GM12878 (cell line): Measurements from ENCODE around the gene LDB3. TPM values are rescaled to one million over a fixed set of nuclear protein-coding genes. Genes with fewer than 3 reads are reported as not detected.

Experiments
- ATAC-seq: fragments of 200-7000 bp; cut with Tn5 transposase; 3 replicates; pipeline ENCODE4 v1.9.1; 2020; ENCODE audit warnings: mild to moderate bottlenecking, moderate library complexity
- BruUV-seq: library from RNA; stranded (reverse); fragments of 400-500 nt; replicated peaks from 2 replicates; lab custom pipeline; 2021; lab: Mats Ljungman, UMichigan
- CTCF ChIA-PET: fragments of 300-600 bp; sonication (Branson Sonifier 250); formaldehyde crosslinking; extraction: SDS; loops from one replicate; lab custom pipeline; 2021; ENCODE audit warnings: inconsistent platforms; lab: Yijun Ruan, JAX
- POLR2A ChIA-PET: fragments of 350-600 bp; formaldehyde crosslinking; extraction: SDS; loops from one replicate; lab custom pipeline; 2021; ENCODE audit warnings: inconsistent platforms; lab: Charles Lee
- RAD21 ChIA-PET: fragments of 300-600 bp; sonication (Branson Sonifier 250); formaldehyde crosslinking; loops from one replicate; lab custom pipeline; 2023; ENCODE audit warnings: antibody characterized with exemption; ENCODE audit not compliant: unreplicated experiment; lab: Charles Lee
- SMC1A ChIA-PET: fragments of 300-600 bp; sonication (Branson Sonifier 250); formaldehyde crosslinking; loops from one replicate; lab custom pipeline; 2023; ENCODE audit not compliant: unreplicated experiment, uncharacterized antibody; lab: Charles Lee
- DNase-seq: peaks from one replicate; pipeline ENCODE4 v3.0.0-alpha.2; 2011; ENCODE audit warnings: low read depth, low spot score
- FAIRE-seq: peaks from 3 replicates; lab custom pipeline; 2011; peaks lifted over from hg19 to GRCh38; lab: Jason Lieb, UNC
- H2AFZ ChIP-seq: 2 replicates; pipeline ENCODE4 v1.6.0; 2011; ENCODE audit warnings: low read depth, low read length, control low read depth; ENCODE audit not compliant: control insufficient read depth
- H3K27ac ChIP-seq: 2 replicates; pipeline ENCODE4 v1.5.1; 2011; ENCODE audit warnings: control low read depth; ENCODE audit not compliant: control insufficient read depth, insufficient read depth
- H3K27me3 ChIP-seq, 2 experiments: replicated peaks in 1 of 2; 2 replicates each; pipeline versions ENCODE4 v1.6.0 to v1.6.1; 2011; ENCODE audit warnings: low read length in 1 of 2; ENCODE audit not compliant: control insufficient read depth in 2 of 2, insufficient read depth in 2 of 2
- H3K36me3 ChIP-seq, 2 experiments: 2 replicates each; pipeline ENCODE4 v1.5.1; 2011; ENCODE audit warnings: low read length in 1 of 2; ENCODE audit not compliant: control insufficient read depth in 2 of 2, insufficient read depth in 2 of 2
- H3K4me1 ChIP-seq: 2 replicates; pipeline ENCODE4 v1.6.1; 2011; ENCODE audit warnings: mild to moderate bottlenecking, low read length, moderate library complexity, mixed read lengths; ENCODE audit not compliant: control insufficient read depth, insufficient read depth
- H3K4me2 ChIP-seq: 2 replicates; pipeline ENCODE4 v1.6.0; 2011; ENCODE audit warnings: control low read depth; ENCODE audit not compliant: control insufficient read depth, insufficient read depth
- H3K4me3 ChIP-seq: fragments of 200-600 bp; sonication (generic); 2 replicates; pipeline ENCODE4 v1.5.1; 2016
- H3K79me2 ChIP-seq: 2 replicates; pipeline ENCODE4 v1.6.0; 2011; ENCODE audit warnings: low read length; ENCODE audit not compliant: control insufficient read depth, insufficient read depth
- H3K9ac ChIP-seq: 2 replicates; pipeline ENCODE4 v1.8.0; 2011; ENCODE audit warnings: low read length, control low read depth, mixed read lengths; ENCODE audit not compliant: control insufficient read depth, insufficient read depth
- H3K9me3 ChIP-seq: replicated peaks from 3 replicates; pipeline ENCODE4 v1.5.1; 2011; ENCODE audit warnings: mild to moderate bottlenecking, low read length; ENCODE audit not compliant: control insufficient read depth, insufficient read depth
- H4K20me1 ChIP-seq: 2 replicates; pipeline ENCODE4 v1.6.0; 2011; ENCODE audit not compliant: control insufficient read depth, insufficient read depth
- CEBPZ ChIP-seq: fragments of 150-350 bp; IDR thresholded peaks from 2 replicates; pipeline ENCODE4 v1.6.1; 2016; ENCODE audit warnings: low read depth, low read length
- CHD1 ChIP-seq: IDR thresholded peaks from 2 replicates; pipeline ENCODE4 v1.6.1; 2012; ENCODE audit warnings: low read depth, low read length, improper control_type of control experiment
- CHD2 ChIP-seq: IDR thresholded peaks from 2 replicates; pipeline ENCODE4 v1.6.1; 2011; ENCODE audit warnings: low read depth, low read length, improper control_type of control experiment, borderline replicate concordance
- EP300 ChIP-seq, 2 experiments: fragments of 150-350 bp in 1 of 2; IDR thresholded peaks; 2 replicates each; pipeline ENCODE4 v1.6.1; 2011 to 2012; ENCODE audit warnings: low read depth in 2 of 2, low read length in 2 of 2, borderline replicate concordance in 1 of 2, improper control_type of control experiment in 1 of 2, inconsistent platforms in 1 of 2; ENCODE audit not compliant: control insufficient read depth in 1 of 2
- FOXK2 ChIP-seq: fragments of 450-650 bp; IDR thresholded peaks from 2 replicates; pipeline ENCODE4 v1.6.1; 2017; ENCODE audit warnings: mild to moderate bottlenecking, moderate library complexity
- KLF5 ChIP-seq: fragments of 450-650 bp; IDR thresholded peaks from 2 replicates; pipeline ENCODE4 v1.6.1; 2014; ENCODE audit warnings: mild to moderate bottlenecking; ENCODE audit not compliant: partially characterized antibody
- MEF2B ChIP-seq: fragments of 450-650 bp; IDR thresholded peaks from 2 replicates; pipeline ENCODE4 v1.6.1; 2018; ENCODE audit warnings: mild to moderate bottlenecking, moderate library complexity; ENCODE audit not compliant: partially characterized antibody, poor library complexity, severe bottlenecking
- NR2C2 ChIP-seq: IDR thresholded peaks from 2 replicates; pipeline ENCODE4 v1.6.1; 2011; ENCODE audit warnings: borderline replicate concordance, low read depth; ENCODE audit not compliant: control insufficient read depth, insufficient read length
- POLR2A ChIP-seq: IDR thresholded peaks from 2 replicates; pipeline ENCODE4 v1.6.1; 2011; ENCODE audit warnings: low read depth, mild to moderate bottlenecking, low read length
- RUNX3 ChIP-seq: IDR thresholded peaks from 2 replicates; pipeline ENCODE4 v1.6.1; 2012; ENCODE audit warnings: low read length, inconsistent platforms
- SIN3A ChIP-seq: IDR thresholded peaks from 2 replicates; pipeline ENCODE4 v1.6.1; 2012; ENCODE audit warnings: low read depth, low read length, improper control_type of control experiment
- TBL1XR1 ChIP-seq: IDR thresholded peaks from 2 replicates; pipeline ENCODE4 v1.6.1; 2012; ENCODE audit warnings: low read depth, low read length, improper control_type of control experiment
- TCF3 ChIP-seq: IDR thresholded peaks from 2 replicates; pipeline ENCODE4 v1.6.1; 2012; ENCODE audit warnings: low read depth, mild to moderate bottlenecking, low read length, borderline replicate concordance; ENCODE audit not compliant: insufficient read depth
- YBX1 ChIP-seq: fragments of 450-650 bp; IDR thresholded peaks from 2 replicates; pipeline ENCODE4 v1.6.1; 2016; ENCODE audit warnings: antibody characterized with exemption
- WGBS: methylation state at CpG from one replicate; pipeline ENCODE4 v1.1.6; 2016; ENCODE audit warnings: low lambda C conversion rate; ENCODE audit not compliant: insufficient replicate concordance, insufficient coverage; ENCODE audit errors: missing lambda C conversion rate; 5-methylcytosine and 5-hydroxymethylcytosine counted together
- in situ Hi-C: fragments of 300-500 bp; cut with MboI; formaldehyde crosslinking; loops from 9 replicates; pipeline ENCODE4 v1.14.3; 2018; ENCODE audit warnings: mixed read lengths
- intact Hi-C: fragments of 100-400 bp; cut with micrococcal nuclease; formaldehyde crosslinking; loops from one replicate; pipeline ENCODE4 v1.14.2; 2022; ENCODE audit not compliant: unreplicated experiment
- polyA plus RNA-seq, 11 experiments: library from polyadenylated mRNA; depleted of rRNA in 4 of 11; unstranded in 6 of 11; stranded (reverse) in 5 of 11; fragments of >200 nt; fragmentation: Nextera tagmentation in 4 of 11; fragmentation: Illumina TruSeq in 1 of 11; extraction: Ambion mirVana in 4 of 11; extraction: Trizol in 1 of 11; gene quantifications; 1 replicate in 1 of 11; 2 replicates in 10 of 11; pipeline versions ENCODE4 v1.2.1 to v1.2.3, GENCODE V29; 2011 to 2016; ENCODE audit warnings: inconsistent platforms in 2 of 11, missing spikeins in 2 of 11, low read depth in 1 of 11
- total RNA-seq, 4 experiments: library from RNA; depleted of rRNA in 3 of 4; stranded (reverse); fragments of >200 nt in 3 of 4; fragmentation: Illumina TruSeq in 1 of 4; extraction: Trizol in 1 of 4; gene quantifications; 2 replicates each; pipeline versions ENCODE4 v1.2.1 to v1.2.3, GENCODE V29; 2013 to 2021

Gene LDB3
- total and polyA plus RNA-seq, 10 of the 15 experiments (the other 5 are each of a cell fraction or from before 2014, with no cell fraction given): 0.02 to 0.07 (median 0.04) TPM; not detected in 1

- no peak for TF ChIP-seq KLF5
- TF ChIP-seq, all 136 proteins: peak for 0
Observed at GRCh38 chr10:86706401-86706841, 38.1 kb downstream of the LDB3 start (continued).

- Histone ChIP-seq H3K4me1 (peaks cover 4% of the 10 kb centered on the region; the same call in 1 of the 2 replicates), H3K36me3 (no peaks in the 10 kb centered on the region), H3K27ac (no peak overlapping the region), H3K4me3 (no peak overlapping the region), H4K20me1 (no peaks in the 10 kb centered on the region), H3K9me3 (no peaks in the 10 kb centered on the region), H2AFZ (no peak overlapping the region), H3K9ac (no peak overlapping the region), H3K4me2 (no peak overlapping the region), H3K27me3 (no peaks in the 10 kb centered on the region; a peak in 1 of 4 replicates), H3K79me2 (no peaks in the 10 kb centered on the region)
- intact Hi-C loops: no loop called here
- ChIA-PET CTCF (interaction anchor here (1.0 kb wide), 1 partner anchor 11 kb away, joined by 3 read pairs; no protein-coding TSS in a partner anchor), RAD21 (no interaction called here), POLR2A (no interaction called here), SMC1A (no interaction called here)
- ATAC-seq (no peak), FAIRE-seq (no peak), DNase-seq (no peak)
- TF ChIP-seq FOXK2: no peak
- no peak for TF ChIP-seq TBL1XR1
- no peak for TF ChIP-seq YBX1
- 64% methylated on average over 1 of the region's 1 CpG for whole genome bisulfite sequencing
- in situ Hi-C loops: no loop called here
- no TSS peak for BruUV-seq
Observed at GRCh38 chr10:86706977-86707376, 38.7 kb downstream of the LDB3 start.

- no peak overlapping the region for H2AFZ ChIP-seq
- no peak overlapping the region for H3K9ac ChIP-seq
- FAIRE-seq (no peak), ATAC-seq (no peak), DNase-seq (no peak)
- H3K9me3 ChIP-seq: no peaks in the 10 kb centered on the region
- ChIA-PET POLR2A (interaction anchor here (0.6 kb wide), 1 partner anchor 177 kb away, joined by 9 read pairs; no protein-coding TSS in a partner anchor), CTCF (interaction anchor here (1.0 to 2.3 kb wide), 3 partner anchors 11 to 191 kb away, joined by 3 to 7 read pairs (median 6); no protein-coding TSS in a partner anchor), RAD21 (interaction anchor here (0.5 kb wide), 1 partner anchor 188 kb away, joined by 3 read pairs; no protein-coding TSS in a partner anchor), SMC1A (no interaction called here)
- intact Hi-C loops: no loop called here
- no peak overlapping the region for H3K27ac ChIP-seq
- H3K4me3 ChIP-seq: no peak overlapping the region
- H3K79me2 ChIP-seq: no peaks in the 10 kb centered on the region
- BruUV-seq: no TSS peak
- in situ Hi-C loops: no loop called here
- no peak overlapping the region for H3K4me2 ChIP-seq
- no peaks in the 10 kb centered on the region; a peak in 1 of 4 replicates for H3K27me3 ChIP-seq
- H3K4me1 ChIP-seq: peaks cover 4% of the 10 kb centered on the region; the same call in 1 of the 2 replicates
- no peaks in the 10 kb centered on the region for H3K36me3 ChIP-seq
- no peaks in the 10 kb centered on the region for H4K20me1 ChIP-seq
- 27% methylated on average over 4 of the region's 4 CpGs for WGBS
- TF ChIP-seq CHD1 (no peak), NR2C2 (no peak), CEBPZ (no peak), CHD2 (no peak), RUNX3 (no peak), TCF3 (no peak), POLR2A (no peak), EP300 (IDR thresholded peaks at IDR 0.05; ENCODE audit: borderline replicate concordance in 1 of 2, control insufficient read depth in 1 of 2, low read depth in 2 of 2, low read length in 2 of 2) (no peak), SIN3A (no peak), MEF2B (no peak)
Observed at GRCh38 chr10:86707505-86707904, 39.2 kb downstream of the LDB3 start.
